Calu3 (cell line): ENCODE measurements around the gene ZNF891. TPM values are rescaled to one million over a fixed set of nuclear protein-coding genes. Genes with fewer than 3 reads are reported as not detected.
A peak's percentile ranks its signal among the peaks of the same experiment; 100 is the strongest.

Source experiments
- BruUV-seq: library from RNA; stranded (reverse); fragments of 400-500 nt; replicated peaks from 2 replicates; lab custom pipeline; 2021; lab: Mats Ljungman, UMichigan
- CTCF ChIA-PET: fragments of 300-600 bp; sonication (Branson Sonifier 250); formaldehyde crosslinking; loops from one replicate; lab custom pipeline; 2022; ENCODE audit warnings: antibody characterized with exemption; lab: Charles Lee
- DNase-seq: peaks from one replicate; pipeline ENCODE4 v3.0.0; 2022
- H3K27ac Mint-ChIP-seq: one replicate; pipeline ENCODE4 v1.8.0; 2022; ENCODE audit warnings: mixed read lengths; ENCODE audit not compliant: unreplicated experiment
- H3K27me3 Mint-ChIP-seq: one replicate; pipeline ENCODE4 v1.8.0; 2022; ENCODE audit warnings: mixed read lengths; ENCODE audit not compliant: unreplicated experiment
- H3K36me3 Mint-ChIP-seq: one replicate; pipeline ENCODE4 v1.8.0; 2022; ENCODE audit warnings: mild to moderate bottlenecking, moderate library complexity, mixed read lengths; ENCODE audit not compliant: insufficient read depth, unreplicated experiment
- H3K4me1 Mint-ChIP-seq: one replicate; pipeline ENCODE4 v1.8.0; 2022; ENCODE audit warnings: mild to moderate bottlenecking, low read depth, mixed read lengths; ENCODE audit not compliant: unreplicated experiment
- H3K4me3 Mint-ChIP-seq: one replicate; pipeline ENCODE4 v1.8.0; 2022; ENCODE audit warnings: mild to moderate bottlenecking, low read depth, moderate library complexity, mixed read lengths; ENCODE audit not compliant: unreplicated experiment
- H3K9me3 Mint-ChIP-seq: one replicate; pipeline ENCODE4 v1.8.0; 2022; ENCODE audit warnings: low read depth, mixed read lengths; ENCODE audit not compliant: unreplicated experiment
- intact Hi-C: fragments of 100-400 bp; cut with micrococcal nuclease; formaldehyde crosslinking; loops from one replicate; pipeline ENCODE4 v1.10.0; 2022; ENCODE audit not compliant: unreplicated experiment
- total RNA-seq: library from RNA; stranded (reverse); gene quantifications from 2 replicates; pipeline ENCODE4 v1.2.3, GENCODE V29; 2022
- TF ChIP-seq, protein P1 (sequence below): fragments of 200-600 bp; IDR thresholded peaks from one replicate; pipeline ENCODE4 v1.8.0; 2022; ENCODE audit warnings: antibody characterized with exemption; ENCODE audit not compliant: unreplicated experiment

The ZNF891 gene
- total RNA-seq, 1 experiment from 2014 or later = 4.8 TPM

DNA sequence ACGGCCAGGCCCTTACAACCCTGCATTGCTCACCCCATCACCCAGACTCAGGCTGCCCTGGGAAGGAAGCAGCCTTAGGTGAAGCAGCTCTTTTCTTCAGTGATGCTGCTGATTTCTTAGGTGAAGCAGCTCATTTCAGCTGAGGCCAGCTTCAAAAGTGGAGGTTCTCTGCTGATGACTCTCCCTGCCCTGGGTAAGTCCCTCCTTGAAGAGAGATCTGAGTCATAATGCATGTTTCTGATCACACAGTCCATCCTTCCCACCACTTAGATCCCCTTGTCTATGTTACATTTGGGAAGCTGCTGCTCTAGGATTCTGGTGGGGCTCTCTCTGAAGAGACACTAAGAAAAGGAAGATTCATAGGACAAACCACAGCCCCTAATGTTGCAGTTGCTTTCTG is 66.5 kb downstream of the ZNF891 start:
- BruUV-seq = no TSS peak
- no peaks in the 10 kb centered on the region for H3K27me3 Mint-ChIP-seq
- no peak overlapping the region for H3K27ac Mint-ChIP-seq
- no peaks in the 10 kb centered on the region for H3K4me1 Mint-ChIP-seq
- CTCF ChIA-PET = no interaction called here
- TF ChIP-seq, protein P1, sequence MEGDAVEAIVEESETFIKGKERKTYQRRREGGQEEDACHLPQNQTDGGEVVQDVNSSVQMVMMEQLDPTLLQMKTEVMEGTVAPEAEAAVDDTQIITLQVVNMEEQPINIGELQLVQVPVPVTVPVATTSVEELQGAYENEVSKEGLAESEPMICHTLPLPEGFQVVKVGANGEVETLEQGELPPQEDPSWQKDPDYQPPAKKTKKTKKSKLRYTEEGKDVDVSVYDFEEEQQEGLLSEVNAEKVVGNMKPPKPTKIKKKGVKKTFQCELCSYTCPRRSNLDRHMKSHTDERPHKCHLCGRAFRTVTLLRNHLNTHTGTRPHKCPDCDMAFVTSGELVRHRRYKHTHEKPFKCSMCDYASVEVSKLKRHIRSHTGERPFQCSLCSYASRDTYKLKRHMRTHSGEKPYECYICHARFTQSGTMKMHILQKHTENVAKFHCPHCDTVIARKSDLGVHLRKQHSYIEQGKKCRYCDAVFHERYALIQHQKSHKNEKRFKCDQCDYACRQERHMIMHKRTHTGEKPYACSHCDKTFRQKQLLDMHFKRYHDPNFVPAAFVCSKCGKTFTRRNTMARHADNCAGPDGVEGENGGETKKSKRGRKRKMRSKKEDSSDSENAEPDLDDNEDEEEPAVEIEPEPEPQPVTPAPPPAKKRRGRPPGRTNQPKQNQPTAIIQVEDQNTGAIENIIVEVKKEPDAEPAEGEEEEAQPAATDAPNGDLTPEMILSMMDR = no peak
- H3K9me3 Mint-ChIP-seq = peaks cover 24% of the 10 kb centered on the region
- no peak overlapping the region for H3K4me3 Mint-ChIP-seq
- H3K36me3 Mint-ChIP-seq = peaks cover 8% of the 10 kb centered on the region
- DNase-seq = no peak
- intact Hi-C loops = no loop called here

DNA sequence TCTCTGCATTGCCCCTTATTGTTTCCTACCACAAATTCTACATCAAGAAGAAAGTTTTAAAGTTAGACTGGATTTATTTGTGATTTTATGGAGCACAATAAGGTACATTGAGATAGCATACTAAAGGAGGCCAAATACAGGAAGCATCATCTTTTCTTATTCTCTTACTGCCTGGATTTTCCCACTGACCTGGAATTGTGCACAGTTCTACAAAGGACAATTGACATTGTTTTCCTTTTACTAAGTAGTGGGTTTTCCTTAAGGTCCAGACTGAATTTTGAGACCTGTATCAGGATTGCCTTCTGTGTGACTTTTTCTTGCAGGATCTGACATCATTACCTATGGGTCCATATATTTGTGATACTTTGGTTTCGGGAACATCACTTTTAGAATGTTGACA is 68.1 kb downstream of the ZNF891 start:
- Mint-ChIP-seq H3K9me3 (peaks cover 31% of the 10 kb centered on the region), H3K27me3 (no peaks in the 10 kb centered on the region), H3K4me1 (no peaks in the 10 kb centered on the region), H3K27ac (no peak overlapping the region), H3K4me3 (no peak overlapping the region), H3K36me3 (peaks cover 24% of the 10 kb centered on the region)
- no TSS peak for BruUV-seq
- CTCF ChIA-PET = no interaction called here
- intact Hi-C loops = no loop called here
- TF ChIP-seq, protein P1 = no peak
- no peak for DNase-seq

DNA sequence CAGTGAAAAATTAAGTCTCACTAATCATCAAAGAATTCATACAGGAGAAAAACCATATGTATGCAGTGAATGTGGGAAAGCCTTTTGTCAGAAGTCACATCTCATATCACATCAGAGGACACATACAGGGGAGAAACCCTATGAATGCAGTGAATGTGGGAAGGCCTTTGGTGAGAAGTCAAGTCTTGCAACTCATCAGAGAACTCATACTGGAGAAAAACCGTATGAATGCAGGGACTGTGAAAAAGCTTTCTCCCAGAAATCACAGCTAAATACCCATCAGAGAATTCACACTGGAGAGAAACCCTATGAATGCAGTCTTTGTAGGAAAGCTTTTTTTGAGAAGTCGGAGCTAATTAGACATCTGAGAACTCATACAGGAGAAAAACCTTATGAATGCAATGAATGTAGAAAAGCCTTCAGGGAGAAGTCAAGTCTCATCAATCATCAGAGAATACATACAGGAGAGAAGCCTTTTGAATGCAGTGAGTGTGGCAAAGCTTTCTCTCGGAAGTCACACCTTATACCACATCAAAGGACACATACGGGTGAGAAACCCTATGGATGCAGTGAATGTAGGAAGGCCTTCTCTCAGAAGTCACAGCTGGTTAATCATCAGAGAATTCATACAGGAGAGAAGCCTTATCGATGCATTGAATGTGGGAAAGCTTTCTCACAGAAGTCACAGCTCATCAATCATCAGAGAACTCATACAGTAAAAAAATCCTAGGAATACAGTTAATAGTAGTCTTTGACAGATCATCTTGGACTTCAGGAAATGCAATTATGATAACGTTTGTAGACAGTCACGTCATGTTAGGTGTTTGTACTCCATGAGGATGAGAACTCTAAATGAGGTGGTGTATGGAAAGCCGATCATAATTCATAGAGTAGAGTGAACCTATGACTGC is 71.6 kb downstream of the ZNF891 start:
- BruUV-seq = TSS peak; percentile 11
- Mint-ChIP-seq H3K4me3 (no peak overlapping the region), H3K36me3 (peaks cover 42% of the 10 kb centered on the region), H3K27me3 (no peaks in the 10 kb centered on the region), H3K27ac (peak overlapping the region; percentile 73), H3K4me1 (no peaks in the 10 kb centered on the region), H3K9me3 (peaks cover 30% of the 10 kb centered on the region)
- no peak for DNase-seq
- TF ChIP-seq, protein P1 = no peak
- intact Hi-C loops = no loop called here
- CTCF ChIA-PET = no interaction called here

DNA sequence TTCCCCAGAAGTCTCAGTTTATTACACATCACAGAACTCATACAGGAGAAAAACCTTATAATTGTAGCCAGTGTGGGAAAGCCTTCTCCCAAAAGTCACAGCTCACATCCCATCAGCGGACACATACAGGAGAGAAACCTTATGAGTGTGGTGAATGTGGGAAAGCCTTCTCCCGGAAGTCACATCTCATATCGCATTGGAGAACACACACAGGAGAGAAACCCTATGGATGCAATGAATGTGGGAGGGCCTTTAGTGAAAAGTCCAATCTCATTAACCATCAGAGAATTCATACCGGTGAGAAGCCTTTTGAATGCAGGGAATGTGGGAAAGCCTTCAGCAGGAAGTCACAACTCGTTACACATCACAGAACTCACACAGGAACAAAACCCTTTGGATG is 72.6 kb downstream of the ZNF891 start:
- Mint-ChIP-seq H3K36me3 (peaks cover 50% of the 10 kb centered on the region), H3K4me3 (no peak overlapping the region), H3K27ac (peak overlapping the region; percentile 73), H3K4me1 (no peaks in the 10 kb centered on the region), H3K27me3 (no peaks in the 10 kb centered on the region), H3K9me3 (peaks cover 30% of the 10 kb centered on the region)
- no TSS peak for BruUV-seq
- intact Hi-C loops = no loop called here
- no peak for DNase-seq
- CTCF ChIA-PET = no interaction called here
- TF ChIP-seq, protein P1 = no peak

Other genes starting within 250 kb of the ZNF891 start
- 47.2 and 49.5 TPM in 2 replicates for gene CHFR, start 242.7 kb downstream of the ZNF891 start, total RNA-seq
- gene ZNF605, start 174.0 kb downstream of the ZNF891 start, total RNA-seq = 31.1 and 32.8 TPM in 2 replicates
- gene ZNF26, start 143.9 kb downstream of the ZNF891 start, total RNA-seq = 25.3 and 28.5 TPM in 2 replicates
- 44.5 and 49.8 TPM in 2 replicates for gene ZNF84, start 92.8 kb downstream of the ZNF891 start, total RNA-seq
- 16.0 and 19.6 TPM in 2 replicates for gene ZNF140, start 49.4 kb downstream of the ZNF891 start, total RNA-seq
- 19.1 and 23.0 TPM in 2 replicates for gene ZNF10, start 353 bp upstream of the ZNF891 start, total RNA-seq
- gene ZNF268, start 51.2 kb upstream of the ZNF891 start, total RNA-seq = 31.6 and 41.4 TPM in 2 replicates
- not detected in 2 replicates for gene ANHX, start 105.6 kb upstream of the ZNF891 start, total RNA-seq